ENCODE results near the gene IL17RD.

IL17RD gene

DNA sequence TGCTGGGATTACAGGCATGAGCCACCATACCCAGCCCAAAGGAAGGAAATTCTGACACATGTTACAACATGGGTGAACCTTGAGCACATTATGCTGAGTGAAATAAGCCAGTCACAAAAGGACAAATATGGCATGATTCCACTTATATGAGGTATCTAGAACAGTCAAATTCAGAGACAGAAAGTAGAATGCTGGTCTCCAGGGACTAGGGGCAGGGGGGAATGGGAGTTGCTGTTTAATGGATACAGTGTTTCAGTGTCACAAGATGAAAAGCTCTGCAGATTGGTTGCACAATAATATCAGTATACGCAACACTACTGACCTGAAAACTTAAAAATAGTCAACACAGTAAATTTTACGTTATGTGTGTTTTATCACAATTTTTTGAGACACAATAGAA is 100.6 kb downstream of the IL17RD start:
- no peak for DNase-seq

DNA sequence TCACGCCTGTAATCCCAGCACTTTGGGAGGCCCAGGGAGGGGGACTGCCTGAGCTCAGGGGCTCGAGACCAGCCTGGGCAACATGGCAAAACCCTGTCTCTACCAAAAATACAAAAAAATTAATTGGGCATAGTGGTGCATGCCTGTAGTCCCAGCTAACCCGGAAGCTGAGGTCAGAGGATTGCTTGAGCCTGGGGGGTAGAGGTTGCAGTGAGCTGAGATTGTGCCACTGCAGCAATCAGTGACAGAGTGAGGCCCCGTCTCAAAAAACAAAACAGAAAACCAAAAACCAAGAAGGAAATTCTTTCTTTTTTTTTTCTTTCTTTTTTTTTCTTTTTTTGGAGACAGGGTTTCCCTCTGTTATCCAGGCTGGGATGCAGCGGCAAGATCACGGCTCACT is 101.2 kb downstream of the IL17RD start:
- no peak for DNase-seq

DNA sequence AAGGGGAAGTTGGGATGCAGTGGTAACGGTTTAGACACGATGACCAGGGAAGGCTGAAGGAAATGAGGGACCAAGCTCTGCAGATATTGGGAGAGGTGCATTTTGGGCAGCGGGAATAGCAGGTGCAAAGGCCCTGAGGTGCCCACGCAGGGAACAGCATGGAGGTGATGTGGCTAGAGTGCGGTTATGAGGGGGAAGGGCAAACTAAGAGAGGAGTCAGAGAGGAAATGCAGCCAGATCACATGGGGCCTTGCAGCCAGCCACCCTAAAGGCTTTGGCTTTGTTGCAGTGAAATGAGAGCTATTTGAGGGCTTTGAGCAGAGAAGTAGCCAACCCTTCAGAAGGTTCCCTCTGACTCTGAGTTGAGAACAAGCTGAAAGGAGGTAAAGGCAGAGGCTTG is 102.1 kb downstream of the IL17RD start:
- no peak for DNase-seq

DNA sequence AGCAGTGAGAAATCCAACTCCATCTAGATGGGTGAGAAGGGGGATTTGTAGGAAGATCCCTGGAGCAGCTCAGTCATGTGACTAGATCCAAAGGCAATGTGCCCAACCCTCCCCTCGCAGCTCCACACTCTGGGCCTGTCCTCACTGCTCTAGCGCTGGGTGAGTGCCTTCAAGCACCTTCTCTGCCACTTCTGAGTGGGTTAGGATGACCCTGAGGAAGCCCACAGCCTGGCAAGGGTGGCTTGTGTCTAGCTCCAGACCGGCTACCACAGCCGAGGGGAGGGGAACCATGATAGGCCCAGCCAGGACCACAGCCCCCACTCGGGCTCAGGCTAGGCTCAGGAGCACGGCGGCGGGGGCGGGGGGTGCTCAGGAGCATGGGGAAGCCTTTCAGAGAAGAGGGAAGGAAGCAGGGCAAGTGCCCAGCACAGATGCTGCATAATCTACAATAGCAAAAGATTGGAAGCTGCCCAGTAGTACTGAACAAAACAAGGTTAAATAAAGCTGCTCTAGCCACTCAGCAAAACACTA is 103.0 kb downstream of the IL17RD start:
- no peak for DNase-seq

DNA sequence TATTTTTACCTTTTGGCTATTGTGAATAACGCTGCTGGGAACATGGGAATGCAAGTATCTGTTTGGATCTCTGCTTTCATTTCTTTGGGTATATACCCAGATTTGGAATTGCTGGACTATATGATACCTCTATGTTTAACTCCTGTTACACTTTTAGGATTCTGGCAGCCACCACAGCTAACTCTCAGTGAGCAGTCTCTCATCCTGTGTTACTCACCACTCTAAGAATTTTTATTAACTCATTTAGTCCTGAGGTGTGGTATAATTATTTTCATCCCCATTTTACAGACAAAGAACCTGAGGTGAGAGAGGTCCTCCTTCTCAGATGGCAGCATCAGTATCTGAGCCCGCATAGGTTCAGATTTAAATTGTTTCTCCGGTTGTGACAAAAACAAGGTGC is 103.6 kb downstream of the IL17RD start:
- no peak for DNase-seq

DNA sequence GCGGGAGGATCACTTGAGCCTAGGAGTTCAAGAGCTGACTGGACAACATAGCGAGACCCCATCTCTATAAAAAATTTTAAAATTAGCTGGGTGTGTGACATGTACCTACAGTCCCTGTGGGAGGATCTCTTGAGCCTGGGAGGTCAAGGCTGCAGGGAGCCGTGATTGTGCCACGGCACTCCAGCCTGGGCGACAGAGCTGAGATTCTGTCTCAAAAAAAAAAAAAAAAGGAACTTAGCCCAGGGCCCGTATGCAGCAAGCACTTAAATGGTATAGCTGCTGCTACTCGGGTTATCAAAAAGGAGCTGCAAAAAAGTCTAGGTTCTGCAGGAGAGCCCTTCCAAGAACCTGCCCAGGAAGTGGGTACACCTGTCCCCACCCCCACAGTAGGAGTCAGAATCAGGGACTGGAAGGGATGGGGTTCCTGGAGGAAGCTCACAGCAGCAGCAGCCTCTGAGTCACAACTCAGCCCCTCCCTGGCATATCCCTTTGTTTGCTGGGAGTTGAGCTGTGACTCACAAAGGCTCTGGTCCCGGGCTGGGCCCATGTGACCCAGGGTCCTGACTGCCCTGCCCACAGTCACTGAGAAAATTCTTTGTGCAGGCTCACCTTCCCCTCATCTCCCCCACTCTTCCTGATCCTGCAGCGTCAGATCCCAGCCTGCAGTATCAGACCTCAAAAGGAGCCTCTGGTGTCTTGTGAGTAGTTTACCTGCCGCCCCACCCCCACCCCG is 104.9 kb downstream of the IL17RD start, which contains the start of gene SPATA12:
Gene SPATA12 (plus strand): TSS at position 576 of the 733 bp plus-strand sequence. CDS start 13,031 bp downstream, outside the sequence.
- no peak for DNase-seq

DNA sequence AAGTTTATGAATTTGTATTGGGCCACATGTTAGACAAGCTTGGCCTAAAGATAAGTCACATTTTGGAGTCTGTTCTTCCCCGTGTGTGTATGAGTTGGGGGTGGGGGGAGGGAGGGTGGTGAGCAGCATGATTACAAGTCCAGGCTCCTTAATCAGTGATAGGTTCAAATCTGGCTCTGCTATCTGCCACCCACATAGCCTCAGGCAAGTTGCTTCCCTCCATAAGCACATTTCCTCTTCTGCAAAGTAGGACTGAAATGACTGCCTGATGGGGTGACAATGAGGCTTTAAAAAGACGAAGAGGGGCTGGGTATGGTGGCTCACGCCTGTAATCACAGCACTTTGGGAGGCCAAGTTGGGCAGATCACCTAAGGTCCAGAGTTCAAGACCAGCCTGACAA is 105.7 kb downstream of the IL17RD start:
- no peak for DNase-seq

DNA sequence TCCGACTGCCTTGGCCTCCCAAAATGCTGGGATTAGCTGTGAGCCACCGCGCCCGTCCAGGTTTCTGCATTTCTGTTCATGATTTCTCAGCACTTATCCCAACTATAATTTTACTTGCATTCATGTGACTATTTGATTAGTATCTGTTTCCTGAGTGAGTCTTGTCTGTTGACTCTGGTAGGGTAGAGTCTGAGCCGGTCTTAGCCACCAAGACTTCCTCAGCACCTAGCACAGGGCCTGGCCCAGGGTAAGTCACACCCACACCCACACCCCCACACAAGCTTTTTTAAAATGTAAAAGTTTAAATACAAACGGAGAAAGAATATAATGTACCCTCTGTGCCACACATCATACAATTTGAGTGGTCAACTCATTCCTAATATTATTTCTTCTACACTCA is 107.8 kb downstream of the IL17RD start:
- no peak for DNase-seq

DNA sequence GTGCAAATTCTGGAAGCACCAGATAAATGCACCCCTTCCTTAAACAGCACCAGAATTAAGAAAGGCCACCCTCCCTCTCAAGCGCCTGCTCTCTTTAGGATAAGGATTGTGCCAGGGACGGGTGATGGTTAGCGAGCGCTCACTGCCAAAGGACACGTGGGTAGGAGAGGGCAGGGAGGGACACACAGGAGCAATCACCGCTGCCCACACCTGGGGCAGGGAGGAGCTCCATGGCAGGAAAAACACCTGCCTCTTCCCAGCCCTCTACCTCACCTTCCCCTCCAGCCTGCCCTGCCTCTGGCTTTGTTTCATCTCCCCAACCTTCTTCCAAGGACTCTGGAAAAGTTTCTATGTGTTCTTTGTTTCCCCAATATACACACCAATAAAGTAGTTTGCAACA is 112.0 kb downstream of the IL17RD start:
- no peak for DNase-seq

DNA sequence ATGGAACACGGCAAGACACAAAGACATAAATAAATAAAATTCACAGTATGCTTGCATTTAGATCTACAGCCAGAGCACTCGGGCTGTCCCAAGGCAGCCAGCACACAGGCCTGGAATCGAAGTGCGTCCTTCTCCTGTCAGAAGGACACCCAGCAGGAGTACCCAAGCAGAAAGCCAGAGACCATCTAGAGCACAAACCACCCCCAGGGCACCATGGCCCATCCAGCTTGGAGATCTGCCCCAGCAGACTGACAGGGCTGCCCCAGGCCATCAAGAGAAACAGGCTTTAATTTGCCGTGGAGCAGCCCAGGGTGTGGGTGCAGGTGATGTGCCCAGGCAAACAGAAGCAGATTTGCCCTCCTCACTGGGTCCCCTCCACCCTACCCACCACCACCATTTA is 112.5 kb downstream of the IL17RD start:
- no peak for DNase-seq

DNA sequence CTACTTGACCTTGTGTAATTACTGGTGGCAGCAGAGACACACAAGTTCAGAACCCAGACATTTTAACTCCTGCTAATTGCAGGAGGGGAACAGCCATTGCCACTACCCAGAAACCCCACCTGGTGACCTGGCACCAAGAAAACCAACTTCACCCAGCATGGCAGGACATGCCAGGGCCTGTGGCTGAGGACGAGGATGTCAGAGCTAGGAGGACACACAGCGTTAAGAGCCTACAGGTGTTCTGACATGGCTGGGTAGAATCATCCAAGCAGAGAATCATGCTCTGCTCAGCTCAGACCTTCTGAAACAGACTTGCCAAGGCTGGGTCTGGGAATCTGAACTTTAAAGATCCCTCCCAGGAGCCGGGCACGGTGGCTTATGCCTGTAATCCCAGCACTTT is 116.4 kb downstream of the IL17RD start:
- no peak for DNase-seq

DNA sequence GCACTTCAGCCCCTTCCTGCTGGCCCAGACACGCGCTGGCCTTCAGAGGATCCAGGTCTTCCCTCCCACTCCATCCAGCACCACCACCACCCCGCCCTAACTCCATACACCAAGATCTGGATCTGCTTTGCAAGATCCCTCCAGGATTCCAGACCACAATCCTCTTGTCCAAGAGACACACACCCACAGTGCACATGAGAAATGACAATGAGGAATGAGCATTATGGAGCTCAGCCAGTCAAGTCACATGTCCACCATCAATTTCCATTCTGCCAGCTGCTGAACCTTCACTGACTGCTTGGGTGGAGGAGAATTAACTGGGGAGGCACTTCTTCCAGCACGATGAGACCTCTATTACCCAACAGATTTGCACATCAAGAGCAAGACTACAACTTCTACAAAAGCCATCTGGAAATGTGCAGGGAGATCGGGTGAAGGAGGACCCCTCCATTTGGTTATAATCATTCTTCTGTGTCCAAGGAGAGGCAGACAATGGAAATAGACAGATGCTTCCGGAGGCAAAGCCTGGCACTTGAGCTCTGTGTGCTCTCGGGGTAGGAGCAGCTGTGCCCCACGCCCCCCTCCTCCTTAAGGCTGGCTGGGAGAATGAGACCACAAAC is 117.0 kb downstream of the IL17RD start:
- DNase-seq = no peak

DNA sequence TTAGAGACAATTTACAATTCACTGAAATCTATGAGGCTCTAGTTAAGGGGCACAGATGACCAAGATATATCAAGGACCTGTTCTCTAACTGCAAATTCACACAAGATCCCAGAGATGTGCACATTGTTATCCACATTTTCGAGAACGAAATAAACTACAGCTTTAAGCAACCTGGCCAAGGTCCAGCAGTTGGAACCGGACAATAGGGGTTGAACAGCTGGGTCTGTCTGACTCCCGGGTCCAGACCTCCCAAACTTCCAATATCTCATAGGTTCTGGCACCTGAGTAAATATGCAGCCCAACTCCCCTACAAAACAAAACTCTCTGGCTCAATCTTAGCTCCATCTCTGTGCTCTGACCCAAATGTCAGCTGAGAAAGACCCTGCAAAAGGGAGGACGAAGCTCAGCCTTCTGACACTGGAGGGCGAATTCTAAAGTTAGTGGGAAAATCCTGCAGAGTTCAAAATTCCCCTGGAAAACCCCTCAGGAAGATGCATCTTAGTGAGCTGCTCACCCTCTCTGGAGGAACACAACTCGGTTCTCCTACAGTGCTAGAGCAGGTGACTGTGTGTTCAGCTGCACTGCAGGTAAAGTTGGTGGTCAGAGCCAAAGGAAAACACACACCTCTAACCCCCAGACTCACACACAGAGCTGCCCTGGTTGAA is 118.9 kb downstream of the IL17RD start:
- DNase-seq = no peak

DNA sequence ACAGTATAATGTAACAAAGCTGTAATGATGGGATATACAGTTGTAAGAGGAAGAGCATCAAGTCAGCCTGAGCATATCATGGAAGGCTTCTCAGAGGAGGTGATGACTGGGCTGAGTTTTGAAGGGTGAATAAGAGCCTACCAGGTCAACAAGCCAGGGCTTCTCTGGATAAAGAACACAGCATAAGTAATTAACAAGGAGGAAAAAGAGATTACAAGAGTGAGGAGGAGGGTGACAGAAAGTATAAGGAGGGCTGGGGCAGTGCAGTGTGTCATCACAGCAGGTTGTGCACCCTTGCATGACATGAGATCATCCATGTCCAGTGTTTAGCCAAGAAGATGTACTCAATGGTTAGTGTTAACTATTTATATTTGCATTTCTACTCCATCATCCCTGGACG is 121.6 kb downstream of the IL17RD start:
- no peak for DNase-seq

DNA sequence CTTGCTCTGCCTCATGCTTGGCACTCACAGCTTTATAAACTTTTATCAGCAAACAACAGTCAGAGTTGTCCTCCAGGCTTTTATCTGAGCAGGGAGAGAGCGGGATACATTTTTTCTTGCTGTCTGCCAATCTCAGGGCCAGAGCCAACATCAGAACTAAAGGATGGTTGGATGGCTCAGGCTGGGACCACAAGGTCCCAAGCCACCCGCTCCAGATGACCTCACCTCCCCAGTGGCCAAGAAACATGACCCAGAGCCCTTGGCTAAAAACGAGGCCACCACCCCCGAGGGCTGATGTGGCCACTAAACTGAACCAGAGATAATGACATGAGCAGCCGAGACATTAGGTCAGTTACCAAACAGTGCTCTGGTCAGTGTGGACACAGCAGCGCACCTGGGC is 123.5 kb downstream of the IL17RD start:
- no peak for DNase-seq
